Measurements from ENCODE around the gene PPFIBP2.

PPFIBP2 gene

DNA sequence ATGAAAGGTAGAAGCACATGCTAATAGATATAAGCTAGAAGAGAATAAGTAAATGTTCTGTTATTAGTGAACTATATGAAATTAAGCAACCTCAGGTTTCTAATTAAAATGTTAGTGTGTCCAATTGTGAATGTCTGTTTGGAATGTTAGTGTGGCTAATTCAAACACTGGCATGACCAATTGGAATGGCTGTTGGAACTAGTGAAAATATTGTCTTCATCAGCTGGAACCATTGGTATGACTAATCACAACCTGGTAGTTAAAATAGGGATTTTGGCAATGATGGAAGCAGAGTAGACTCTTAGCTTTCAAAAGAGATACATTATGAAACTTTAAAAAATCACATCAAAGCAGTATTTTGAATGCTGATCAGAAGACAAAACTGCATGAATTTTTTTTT, 92.7 kb downstream of the PPFIBP2 start (continued):
- TF ChIP-seq ZFP37 (tag by site-specific recombination; IDR thresholded peaks at IDR 0.05), result no peak
- no peak for TF ChIP-seq GFI1B (tag by site-specific recombination; IDR thresholded peaks at IDR 0.05)
- no peak for TF ChIP-seq ZNF132 (tag by site-specific recombination; IDR thresholded peaks at IDR 0.05; ENCODE audit: borderline replicate concordance)

DNA sequence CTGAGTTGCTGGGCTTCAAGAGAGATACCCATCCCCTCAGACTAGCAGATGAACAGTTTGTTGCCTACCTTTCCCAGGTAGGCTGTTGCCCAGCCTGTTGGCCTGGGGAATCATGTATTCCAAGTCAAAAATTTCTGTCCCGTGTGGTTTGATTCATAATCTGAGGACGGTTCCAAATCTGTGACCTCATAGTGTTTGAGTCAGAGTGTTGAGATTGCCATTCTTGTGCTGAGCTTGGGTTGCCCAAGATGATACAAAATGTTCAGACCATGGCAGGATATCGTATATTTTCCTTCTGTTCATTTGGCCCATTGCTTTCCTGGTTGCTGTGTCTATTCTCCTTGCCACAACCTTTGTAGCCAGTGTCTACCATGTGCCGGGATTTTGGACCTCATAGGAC, 95.2 kb downstream of the PPFIBP2 start:
- Histone ChIP-seq H3K4me1 (ENCODE audit: control insufficient read depth, insufficient read depth, low read length) (no peaks in the 10 kb centered on the region), H3K4me3 (ENCODE audit: low read depth, low read length) (no peak overlapping the region), H3K27ac (ENCODE audit: extremely low read depth, low read depth, low read length) (no peak overlapping the region), H3K9me3 (ENCODE audit: control insufficient read depth, insufficient read depth, low read depth, low read length) (no peaks in the 10 kb centered on the region), H3K36me3 (ENCODE audit: control insufficient read depth in 2 of 2, insufficient read depth in 1 of 2, low read length in 2 of 2) (peaks cover 0 to 12% of the 10 kb centered on the region in 2 experiments; a peak in 1 of 3 replicates)
- TF ChIP-seq ZNF155 (tag by site-specific recombination; IDR thresholded peaks at IDR 0.05) (no peak), ZSCAN30 (tag by site-specific recombination; IDR thresholded peaks at IDR 0.05) (no peak), SALL2 (tag by site-specific recombination; IDR thresholded peaks at IDR 0.05; ENCODE audit: borderline replicate concordance) (no peak), ZNF501 (tag by site-specific recombination; IDR thresholded peaks at IDR 0.05) (no peak), ZNF624 (tag by site-specific recombination; IDR thresholded peaks at IDR 0.05) (no peak), ZNF473 (tag by site-specific recombination; IDR thresholded peaks at IDR 0.05) (no peak), ZNF394 (tag by site-specific recombination; IDR thresholded peaks at IDR 0.05; ENCODE audit: borderline replicate concordance) (no peak), GLI4 (tag by site-specific recombination; IDR thresholded peaks at IDR 0.05) (no peak)
- TF ChIP-seq, protein P1, sequence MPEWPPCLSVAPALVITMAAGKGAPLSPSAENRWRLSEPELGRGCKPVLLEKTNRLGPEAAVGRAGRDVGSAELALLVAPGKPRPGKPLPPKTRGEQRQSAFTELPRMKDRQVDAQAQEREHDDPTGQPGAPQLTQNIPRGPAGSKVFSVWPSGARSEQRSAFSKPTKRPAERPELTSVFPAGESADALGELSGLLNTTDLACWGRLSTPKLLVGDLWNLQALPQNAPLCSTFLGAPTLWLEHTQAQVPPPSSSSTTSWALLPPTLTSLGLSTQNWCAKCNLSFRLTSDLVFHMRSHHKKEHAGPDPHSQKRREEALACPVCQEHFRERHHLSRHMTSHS (tag by site-specific recombination; IDR thresholded peaks at IDR 0.05), result no peak
- ChIA-PET CTCF (no interaction called here), POLR2A (no interaction called here)

DNA sequence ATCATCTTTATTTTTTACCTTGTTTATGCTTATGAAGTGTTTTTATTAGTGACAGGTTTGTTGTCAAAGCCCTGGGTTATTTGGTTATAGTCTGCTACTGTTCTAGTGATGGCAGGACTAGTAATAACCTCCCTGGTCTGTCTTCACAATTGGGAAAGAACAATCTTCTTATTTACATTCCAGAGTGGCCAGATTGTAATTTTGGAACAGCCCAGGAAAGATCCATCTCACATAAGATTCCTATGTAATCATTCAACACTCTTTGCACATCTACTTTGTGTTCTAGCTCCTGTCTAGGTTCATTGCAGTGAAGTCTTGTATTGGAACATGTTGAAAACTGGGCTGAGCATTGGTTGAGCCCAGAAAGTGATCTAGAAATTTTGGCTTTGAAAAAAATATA, 95.7 kb downstream of the PPFIBP2 start:
- CTCF ChIA-PET, result no interaction called here

More for the DNA sequence above, 95.7 kb downstream of the PPFIBP2 start:
- H3K9me3 ChIP-seq (ENCODE audit: control insufficient read depth, insufficient read depth, low read depth, low read length), result no peaks in the 10 kb centered on the region
- no peak overlapping the region for H3K27ac ChIP-seq (ENCODE audit: extremely low read depth, low read depth, low read length)
- no peak overlapping the region for H3K4me3 ChIP-seq (ENCODE audit: low read depth, low read length)
- peaks cover 0 to 12% of the 10 kb centered on the region in 2 experiments; a peak in 1 of 3 replicates for H3K36me3 ChIP-seq (ENCODE audit: control insufficient read depth in 2 of 2, insufficient read depth in 1 of 2, low read length in 2 of 2)
- TF ChIP-seq ZNF704 (tag by site-specific recombination; IDR thresholded peaks at IDR 0.05) (no peak), ZNF610 (tag by site-specific recombination; IDR thresholded peaks at IDR 0.05; ENCODE audit: borderline replicate concordance) (no peak), ZNF280D (tag by site-specific recombination; IDR thresholded peaks at IDR 0.05) (no peak), ZNF174 (tag by site-specific recombination; IDR thresholded peaks at IDR 0.05) (no peak), ZNF211 (tag by site-specific recombination; IDR thresholded peaks at IDR 0.05; ENCODE audit: low read depth) (no peak)
- TF ChIP-seq, protein P2, sequence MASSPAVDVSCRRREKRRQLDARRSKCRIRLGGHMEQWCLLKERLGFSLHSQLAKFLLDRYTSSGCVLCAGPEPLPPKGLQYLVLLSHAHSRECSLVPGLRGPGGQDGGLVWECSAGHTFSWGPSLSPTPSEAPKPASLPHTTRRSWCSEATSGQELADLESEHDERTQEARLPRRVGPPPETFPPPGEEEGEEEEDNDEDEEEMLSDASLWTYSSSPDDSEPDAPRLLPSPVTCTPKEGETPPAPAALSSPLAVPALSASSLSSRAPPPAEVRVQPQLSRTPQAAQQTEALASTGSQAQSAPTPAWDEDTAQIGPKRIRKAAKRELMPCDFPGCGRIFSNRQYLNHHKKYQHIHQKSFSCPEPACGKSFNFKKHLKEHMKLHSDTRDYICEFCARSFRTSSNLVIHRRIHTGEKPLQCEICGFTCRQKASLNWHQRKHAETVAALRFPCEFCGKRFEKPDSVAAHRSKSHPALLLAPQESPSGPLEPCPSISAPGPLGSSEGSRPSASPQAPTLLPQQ (tag by site-specific recombination; IDR thresholded peaks at IDR 0.05), result no peak
- TF ChIP-seq, protein P3, sequence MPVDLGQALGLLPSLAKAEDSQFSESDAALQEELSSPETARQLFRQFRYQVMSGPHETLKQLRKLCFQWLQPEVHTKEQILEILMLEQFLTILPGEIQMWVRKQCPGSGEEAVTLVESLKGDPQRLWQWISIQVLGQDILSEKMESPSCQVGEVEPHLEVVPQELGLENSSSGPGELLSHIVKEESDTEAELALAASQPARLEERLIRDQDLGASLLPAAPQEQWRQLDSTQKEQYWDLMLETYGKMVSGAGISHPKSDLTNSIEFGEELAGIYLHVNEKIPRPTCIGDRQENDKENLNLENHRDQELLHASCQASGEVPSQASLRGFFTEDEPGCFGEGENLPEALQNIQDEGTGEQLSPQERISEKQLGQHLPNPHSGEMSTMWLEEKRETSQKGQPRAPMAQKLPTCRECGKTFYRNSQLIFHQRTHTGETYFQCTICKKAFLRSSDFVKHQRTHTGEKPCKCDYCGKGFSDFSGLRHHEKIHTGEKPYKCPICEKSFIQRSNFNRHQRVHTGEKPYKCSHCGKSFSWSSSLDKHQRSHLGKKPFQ (tag by site-specific recombination; IDR thresholded peaks at IDR 0.05), result no peak
- no peaks in the 10 kb centered on the region for H3K4me1 ChIP-seq (ENCODE audit: control insufficient read depth, insufficient read depth, low read length)
- POLR2A ChIA-PET, result no interaction called here

Data from HEK293 (cell line).